ENCODE results near the gene MAP7. TPM values are rescaled to one million over a fixed set of nuclear protein-coding genes. Genes with fewer than 3 reads are reported as not detected.

Gene MAP7
- total RNA-seq, 4 donors from 2014 or later: 0.29 to 6.8 (median 1.1) TPM

DNA sequence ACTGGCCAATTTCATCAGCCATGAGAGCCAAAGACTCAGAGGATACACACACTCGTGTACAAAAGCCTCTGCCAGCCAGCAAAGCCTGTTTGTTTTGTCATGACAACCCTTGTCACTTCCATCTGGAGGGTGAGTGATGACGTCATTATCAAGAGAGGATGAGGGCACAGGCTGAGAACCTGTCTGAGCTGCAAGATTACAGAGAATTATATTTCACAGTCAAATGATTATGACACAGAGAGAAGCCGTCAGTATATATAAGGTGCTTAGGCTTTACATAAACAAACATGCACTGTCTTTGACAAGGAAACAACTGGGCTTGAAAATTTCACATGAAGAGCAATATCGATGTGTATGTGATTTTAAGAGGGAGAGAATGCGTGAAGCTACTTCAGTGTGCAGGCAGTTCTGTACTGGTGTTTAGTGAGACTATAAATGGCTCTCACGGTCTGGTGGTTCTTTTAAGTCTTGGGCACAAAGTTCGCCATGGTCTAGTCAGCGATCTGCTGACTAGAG is 224.1 kb downstream of the MAP7 start:
- Histone ChIP-seq H3K27me3 (no peaks in the 10 kb centered on the region), H3K36me3 (no peaks in the 10 kb centered on the region), H3K27ac (no peak overlapping the region), H3K4me1 (no peaks in the 10 kb centered on the region), H3K9me3 (no peaks in the 10 kb centered on the region), H3K4me3 (no peak overlapping the region)
- no peak for TF ChIP-seq POLR2A (IDR thresholded peaks at IDR 0.05)
- TF ChIP-seq, protein P1, sequence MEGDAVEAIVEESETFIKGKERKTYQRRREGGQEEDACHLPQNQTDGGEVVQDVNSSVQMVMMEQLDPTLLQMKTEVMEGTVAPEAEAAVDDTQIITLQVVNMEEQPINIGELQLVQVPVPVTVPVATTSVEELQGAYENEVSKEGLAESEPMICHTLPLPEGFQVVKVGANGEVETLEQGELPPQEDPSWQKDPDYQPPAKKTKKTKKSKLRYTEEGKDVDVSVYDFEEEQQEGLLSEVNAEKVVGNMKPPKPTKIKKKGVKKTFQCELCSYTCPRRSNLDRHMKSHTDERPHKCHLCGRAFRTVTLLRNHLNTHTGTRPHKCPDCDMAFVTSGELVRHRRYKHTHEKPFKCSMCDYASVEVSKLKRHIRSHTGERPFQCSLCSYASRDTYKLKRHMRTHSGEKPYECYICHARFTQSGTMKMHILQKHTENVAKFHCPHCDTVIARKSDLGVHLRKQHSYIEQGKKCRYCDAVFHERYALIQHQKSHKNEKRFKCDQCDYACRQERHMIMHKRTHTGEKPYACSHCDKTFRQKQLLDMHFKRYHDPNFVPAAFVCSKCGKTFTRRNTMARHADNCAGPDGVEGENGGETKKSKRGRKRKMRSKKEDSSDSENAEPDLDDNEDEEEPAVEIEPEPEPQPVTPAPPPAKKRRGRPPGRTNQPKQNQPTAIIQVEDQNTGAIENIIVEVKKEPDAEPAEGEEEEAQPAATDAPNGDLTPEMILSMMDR (IDR thresholded peaks at IDR 0.05): no peak
- DNase-seq: no peak
- intact Hi-C loops (cut with DNase I; ENCODE audit: low total_unique reads): no loop called here

DNA sequence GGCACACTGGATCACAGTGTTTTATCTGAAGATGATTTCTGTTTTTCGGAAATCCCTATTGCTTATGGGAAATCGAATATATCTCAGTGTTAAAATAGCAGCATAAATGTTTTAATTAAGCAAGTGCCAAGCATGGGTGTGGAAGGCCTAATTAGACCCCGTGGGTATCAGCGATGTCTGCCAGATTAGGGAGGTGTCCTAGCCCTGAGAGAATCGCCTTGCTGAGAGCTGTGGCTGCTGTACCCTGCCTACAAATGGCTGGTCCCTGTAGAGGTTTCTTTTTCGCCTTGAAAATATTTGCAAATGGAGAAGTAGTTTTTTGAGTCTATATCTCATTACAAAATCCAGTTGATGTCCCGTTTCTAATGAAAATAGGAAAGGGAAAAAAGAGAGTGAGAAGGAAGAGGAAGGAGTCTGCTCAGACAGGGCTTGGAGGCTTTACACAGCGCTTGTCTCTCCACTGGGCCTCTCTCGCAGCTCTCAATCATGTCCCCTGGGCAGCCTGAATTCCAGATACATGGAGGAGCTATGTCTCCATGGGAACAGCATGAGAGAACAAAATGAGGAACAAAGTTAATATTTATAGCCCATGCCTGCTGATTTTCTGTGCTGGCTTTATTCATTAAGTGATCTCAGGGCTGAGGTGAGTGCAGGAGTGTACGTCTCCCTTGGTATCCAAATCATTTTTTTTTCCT is 225.4 kb downstream of the MAP7 start:
- H3K4me1 ChIP-seq: no peaks in the 10 kb centered on the region
- H3K9me3 ChIP-seq: no peaks in the 10 kb centered on the region
- TF ChIP-seq, protein P1 (IDR thresholded peaks at IDR 0.05): no peak
- no peak for TF ChIP-seq POLR2A (IDR thresholded peaks at IDR 0.05)
- no peak for DNase-seq
- H3K36me3 ChIP-seq: no peaks in the 10 kb centered on the region
- intact Hi-C loops (cut with DNase I; ENCODE audit: low total_unique reads): no loop called here
- H3K27me3 ChIP-seq: no peaks in the 10 kb centered on the region
- H3K27ac ChIP-seq: no peak overlapping the region
- H3K4me3 ChIP-seq: no peak overlapping the region

DNA sequence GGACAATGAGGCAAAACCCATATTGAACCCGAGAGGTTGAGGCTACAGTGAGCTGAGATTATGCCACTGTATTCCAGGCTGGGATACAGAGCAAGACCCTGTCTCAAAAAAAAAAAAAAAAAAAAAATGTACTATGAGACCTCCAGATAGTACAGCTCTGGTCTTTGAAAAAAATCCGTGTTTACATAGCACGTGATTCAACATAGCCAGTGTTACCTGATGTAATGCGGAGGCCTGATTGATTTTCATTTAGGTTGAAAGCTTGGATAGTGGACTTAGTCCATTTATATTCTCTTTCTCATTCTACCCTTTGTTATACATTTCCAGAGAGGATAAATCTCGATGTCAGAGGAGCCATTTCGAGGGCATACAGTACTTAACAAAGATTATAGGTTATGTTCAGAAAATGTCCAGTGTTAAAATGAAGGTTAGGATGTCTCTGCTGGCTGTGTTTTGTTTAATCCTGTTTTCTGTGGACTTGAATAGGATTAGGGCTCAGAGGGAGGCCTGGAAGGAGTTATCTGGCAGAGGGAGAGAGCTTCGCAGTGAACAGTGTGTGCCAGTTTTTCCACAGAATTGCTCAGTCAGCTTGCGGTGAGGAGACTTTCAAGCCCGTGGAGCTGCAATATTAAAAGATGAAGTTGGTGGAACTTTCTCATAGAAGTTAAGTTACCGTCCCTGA is 226.7 kb downstream of the MAP7 start:
- Histone ChIP-seq H3K27me3 (no peaks in the 10 kb centered on the region), H3K4me3 (no peak overlapping the region), H3K9me3 (no peaks in the 10 kb centered on the region), H3K4me1 (no peaks in the 10 kb centered on the region), H3K36me3 (no peaks in the 10 kb centered on the region), H3K27ac (no peak overlapping the region)
- no peak for TF ChIP-seq POLR2A (IDR thresholded peaks at IDR 0.05)
- TF ChIP-seq, protein P1 (IDR thresholded peaks at IDR 0.05): no peak
- DNase-seq: peak in 1 of 2 donors; percentile 23
- intact Hi-C loops (cut with DNase I; ENCODE audit: low total_unique reads): no loop called here

DNA sequence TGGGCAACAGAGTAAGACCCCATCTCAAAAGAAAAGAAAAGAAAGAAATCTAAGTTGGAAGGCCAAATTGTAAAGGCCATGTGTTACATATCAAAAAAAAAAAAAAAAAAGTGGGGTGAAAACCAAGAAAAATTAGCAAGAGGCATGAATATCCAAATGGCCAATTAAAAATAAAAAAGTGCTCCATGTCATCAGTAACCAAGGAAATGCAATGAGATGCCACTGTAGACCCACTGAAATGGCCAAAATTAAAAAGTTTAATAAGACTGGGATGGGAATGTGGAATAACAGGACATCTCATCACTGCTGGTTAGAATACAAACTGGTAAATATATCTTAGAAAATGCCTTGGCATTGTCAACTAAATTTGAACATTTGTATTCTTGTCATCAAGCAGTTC is 230.5 kb downstream of the MAP7 start:
- Histone ChIP-seq H3K27me3 (no peaks in the 10 kb centered on the region), H3K4me1 (no peaks in the 10 kb centered on the region), H3K9me3 (no peaks in the 10 kb centered on the region), H3K27ac (no peak overlapping the region), H3K36me3 (no peaks in the 10 kb centered on the region), H3K4me3 (no peak overlapping the region)
- TF ChIP-seq, protein P1 (IDR thresholded peaks at IDR 0.05): no peak
- TF ChIP-seq POLR2A (IDR thresholded peaks at IDR 0.05): no peak
- no peak for DNase-seq
- intact Hi-C loops (cut with DNase I; ENCODE audit: low total_unique reads): no loop called here

DNA sequence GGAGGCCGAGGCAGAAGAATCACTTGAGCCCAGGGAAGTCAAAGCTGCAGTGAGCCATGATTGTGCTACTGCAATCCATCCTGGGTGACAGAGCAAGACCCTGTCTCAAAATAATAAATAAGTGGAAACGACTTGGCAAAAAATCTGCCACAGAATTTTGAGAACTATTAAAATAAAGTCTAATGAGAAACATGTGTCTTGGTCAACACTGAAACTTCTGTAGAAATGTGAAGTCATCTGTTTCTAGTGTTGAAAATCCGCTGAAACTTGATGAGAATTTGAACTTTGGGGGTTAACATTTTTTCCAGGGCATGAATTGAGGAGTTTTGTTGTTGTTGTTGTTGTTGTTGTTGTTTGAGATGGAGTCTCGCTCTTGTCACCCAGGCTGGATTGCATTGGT is 231.5 kb downstream of the MAP7 start:
- H3K27ac ChIP-seq: no peak overlapping the region
- no peak overlapping the region for H3K4me3 ChIP-seq
- no peaks in the 10 kb centered on the region for H3K27me3 ChIP-seq
- DNase-seq: no peak
- TF ChIP-seq, protein P1 (IDR thresholded peaks at IDR 0.05): no peak
- no peak for TF ChIP-seq POLR2A (IDR thresholded peaks at IDR 0.05)
- intact Hi-C loops (cut with DNase I; ENCODE audit: low total_unique reads): no loop called here
- no peaks in the 10 kb centered on the region for H3K9me3 ChIP-seq
- no peaks in the 10 kb centered on the region for H3K4me1 ChIP-seq
- H3K36me3 ChIP-seq: no peaks in the 10 kb centered on the region
